GM18499 (cell line): ENCODE measurements around the gene SHKBP1.
"Not testable (repeated sequence)": the region's sequence is repeated elsewhere in the genome, so short reads cannot be mapped to it uniquely, and the experiment has no call there.

Experiments used
- ATAC-seq: cut with Tn5 transposase; IDR thresholded peaks from one replicate; pipeline ENCODE4 v1.9.1; 2021; ENCODE audit warnings: moderate number of reproducible peaks; ENCODE audit not compliant: insufficient read depth, unreplicated experiment

SHKBP1 gene

GRCh38 chr19:40613690-40614621 lies 37.3 kb downstream of the SHKBP1 start:
- ATAC-seq, result no peak

GRCh38 chr19:40614622-40615411 lies 38.1 kb downstream of the SHKBP1 start:
- no peak for ATAC-seq

GRCh38 chr19:40616178-40616577 lies 39.5 kb downstream of the SHKBP1 start:
- ATAC-seq, result no peak

- no peak for ATAC-seq
Observed at GRCh38 chr19:40616941-40617340, 40.3 kb downstream of the SHKBP1 start.

GRCh38 chr19:40617961-40618360 lies 41.3 kb downstream of the SHKBP1 start:
- no peak for ATAC-seq

GRCh38 chr19:40619333-40620160 lies 42.9 kb downstream of the SHKBP1 start:
- no peak for ATAC-seq

GRCh38 chr19:40620161-40620485 lies 43.5 kb downstream of the SHKBP1 start:
- no peak for ATAC-seq

- no peak for ATAC-seq
Observed at GRCh38 chr19:40621283-40621682, 44.6 kb downstream of the SHKBP1 start.

GRCh38 chr19:40621966-40622772 lies 45.5 kb downstream of the SHKBP1 start:
- no peak for ATAC-seq

GRCh38 chr19:40622773-40623075 lies 46.1 kb downstream of the SHKBP1 start:
- ATAC-seq, result no peak

- ATAC-seq, result no peak
Observed at GRCh38 chr19:40623403-40624251, 47.0 kb downstream of the SHKBP1 start.

GRCh38 chr19:40624369-40625153 lies 47.9 kb downstream of the SHKBP1 start:
- ATAC-seq, result not testable (repeated sequence)

- no peak for ATAC-seq
Observed at GRCh38 chr19:40625406-40626120, 48.9 kb downstream of the SHKBP1 start.

GRCh38 chr19:40626918-40627317 lies 50.2 kb downstream of the SHKBP1 start:
- ATAC-seq, result no peak

GRCh38 chr19:40627486-40628279 lies 51.0 kb downstream of the SHKBP1 start:
- no peak for ATAC-seq

GRCh38 chr19:40629346-40629745 lies 52.7 kb downstream of the SHKBP1 start:
- no peak for ATAC-seq
